Activated CD4-positive, alpha-beta T cell treated with anti-CD3 and anti-CD28 coated beads, Interleukin-2, amount 50 U/mL, for 1 hour (primary cell): ENCODE data around the gene ABCA3.
"Not testable (repeated sequence)": the region's sequence is repeated elsewhere in the genome, so short reads cannot be mapped to it uniquely, and the experiment has no call there.

Experiments used
- DNase-seq: peaks from one replicate; pipeline ENCODE4 v3.0.0-alpha.2; 2020

Gene ABCA3

GRCh38 chr16:2278956-2279800, 61.4 kb downstream of the ABCA3 start:
- no peak for DNase-seq

GRCh38 chr16:2278272-2278608, 62.3 kb downstream of the ABCA3 start:
- no peak for DNase-seq

GRCh38 chr16:2277466-2278271, 62.9 kb downstream of the ABCA3 start:
- DNase-seq = no peak

GRCh38 chr16:2276368-2277195, 63.9 kb downstream of the ABCA3 start:
- no peak for DNase-seq

- no peak for DNase-seq
Measured at GRCh38 chr16:2275476-2276367, 64.8 kb downstream of the ABCA3 start.

GRCh38 chr16:2273931-2274330, 66.6 kb downstream of the ABCA3 start:
- DNase-seq = no peak

- DNase-seq = no peak
Measured at GRCh38 chr16:2273484-2273883, 67.0 kb downstream of the ABCA3 start.

GRCh38 chr16:2271848-2272461, 68.6 kb downstream of the ABCA3 start:
- no peak for DNase-seq

GRCh38 chr16:2270588-2271470, 69.7 kb downstream of the ABCA3 start:
- DNase-seq = no peak

GRCh38 chr16:2270070-2270462, 70.5 kb downstream of the ABCA3 start:
- no peak for DNase-seq

GRCh38 chr16:2267913-2268666, 72.4 kb downstream of the ABCA3 start, which contains the start of gene RNPS1:
TSS of gene RNPS1 (minus strand) at chr16:2268126. CDS start at chr16:2264643, 3,483 bp downstream.
- DNase-seq = peak; percentile 96

- peak; percentile 20 for DNase-seq
Measured at GRCh38 chr16:2267505-2267912, 73.0 kb downstream of the ABCA3 start.

- DNase-seq = not testable (repeated sequence)
Measured at GRCh38 chr16:2266887-2267286, 73.6 kb downstream of the ABCA3 start.

- DNase-seq = not testable (repeated sequence)
Measured at GRCh38 chr16:2263026-2263425, 77.5 kb downstream of the ABCA3 start.

GRCh38 chr16:2260250-2260649, 80.3 kb downstream of the ABCA3 start:
- no peak for DNase-seq

GRCh38 chr16:2258530-2258929, 82.0 kb downstream of the ABCA3 start:
- DNase-seq = not testable (repeated sequence)

- DNase-seq = no peak
Measured at GRCh38 chr16:2257726-2258125, 82.8 kb downstream of the ABCA3 start.

GRCh38 chr16:2256531-2257140, 83.9 kb downstream of the ABCA3 start:
- DNase-seq = no peak

GRCh38 chr16:2253293-2253692, 87.2 kb downstream of the ABCA3 start:
- DNase-seq = no peak
